ENCODE measurements around the gene PTPRM.

The PTPRM gene

GRCh38 chr18:8264861-8265411 lies 697.8 kb downstream of the PTPRM start:
- DNase-seq = no peak

- no peak for DNase-seq
Observed at GRCh38 chr18:8272254-8272653, 705.1 kb downstream of the PTPRM start.

- no peak for DNase-seq
Observed at GRCh38 chr18:8274370-8274769, 707.3 kb downstream of the PTPRM start.

- DNase-seq = no peak
Observed at GRCh38 chr18:8276406-8276805, 709.3 kb downstream of the PTPRM start.

- no peak for DNase-seq
Observed at GRCh38 chr18:8277270-8277669, 710.2 kb downstream of the PTPRM start.

- no peak for DNase-seq
Observed at GRCh38 chr18:8279346-8279745, 712.2 kb downstream of the PTPRM start.

- no peak for DNase-seq
Observed at GRCh38 chr18:8279781-8280330, 712.7 kb downstream of the PTPRM start.

- no peak for DNase-seq
Observed at GRCh38 chr18:8283891-8284585, 716.9 kb downstream of the PTPRM start.

GRCh38 chr18:8286303-8286702 lies 719.2 kb downstream of the PTPRM start:
- no peak for DNase-seq

- no peak for DNase-seq
Observed at GRCh38 chr18:8287196-8287885, 720.2 kb downstream of the PTPRM start.

GRCh38 chr18:8288472-8289195 lies 721.5 kb downstream of the PTPRM start:
- no peak for DNase-seq

GRCh38 chr18:8290435-8290834 lies 723.3 kb downstream of the PTPRM start:
- DNase-seq = no peak

- DNase-seq = no peak
Observed at GRCh38 chr18:8290913-8291312, 723.8 kb downstream of the PTPRM start.

GRCh38 chr18:8293184-8293583 lies 726.1 kb downstream of the PTPRM start:
- no peak for DNase-seq

- no peak for DNase-seq
Observed at GRCh38 chr18:8296886-8297616, 729.9 kb downstream of the PTPRM start.

GRCh38 chr18:8298186-8298585 lies 731.1 kb downstream of the PTPRM start:
- no peak for DNase-seq

GRCh38 chr18:8299054-8299980 lies 732.2 kb downstream of the PTPRM start:
- no peak for DNase-seq

- no peak for DNase-seq
Observed at GRCh38 chr18:8300751-8301410, 733.8 kb downstream of the PTPRM start.

GRCh38 chr18:8301427-8302172 lies 734.5 kb downstream of the PTPRM start:
- peak; percentile 73 for DNase-seq

- DNase-seq = no peak
Observed at GRCh38 chr18:8303151-8303755, 736.1 kb downstream of the PTPRM start.
